Activated effector memory CD4-positive, alpha-beta T cell treated with Interleukin-2 at 50 U/mL for 16 hours (primary cell): ENCODE results near the gene PRR19.

Experiments
- DNase-seq: peaks from one replicate; pipeline ENCODE4 v3.0.0-alpha.2; 2020

PRR19 gene

GRCh38 chr19:42284591-42285341 is 17.2 kb upstream of the PRR19 start:
- DNase-seq = no peak

- no peak for DNase-seq
These were observed 16.4 kb upstream of the PRR19 start for GRCh38 chr19:42285541-42285941.

GRCh38 chr19:42285988-42286348 is 16.0 kb upstream of the PRR19 start:
- DNase-seq = no peak

GRCh38 chr19:42286349-42287016 is 15.4 kb upstream of the PRR19 start:
- no peak for DNase-seq

- no peak for DNase-seq
These were observed 14.7 kb upstream of the PRR19 start for GRCh38 chr19:42287017-42287826.

- no peak for DNase-seq
These were observed 14.2 kb upstream of the PRR19 start for GRCh38 chr19:42287827-42288107.

- no peak for DNase-seq
These were observed 13.5 kb upstream of the PRR19 start for GRCh38 chr19:42288387-42288786.

GRCh38 chr19:42288881-42289555 is 12.9 kb upstream of the PRR19 start:
- DNase-seq = no peak

GRCh38 chr19:42289556-42290041 is 12.3 kb upstream of the PRR19 start:
- no peak for DNase-seq

- DNase-seq = no peak
These were observed 11.8 kb upstream of the PRR19 start for GRCh38 chr19:42290136-42290522.

GRCh38 chr19:42290523-42291434 is 11.2 kb upstream of the PRR19 start:
- no peak for DNase-seq

GRCh38 chr19:42291435-42291810 is 10.5 kb upstream of the PRR19 start:
- no peak for DNase-seq

GRCh38 chr19:42292042-42292960 is 9.6 kb upstream of the PRR19 start:
- DNase-seq = no peak

GRCh38 chr19:42292963-42293362 is 9.0 kb upstream of the PRR19 start:
- DNase-seq = no peak

GRCh38 chr19:42293540-42293939 is 8.4 kb upstream of the PRR19 start:
- DNase-seq = no peak

GRCh38 chr19:42293948-42294347 is 8.0 kb upstream of the PRR19 start:
- DNase-seq = no peak

GRCh38 chr19:42294471-42295137 is 7.3 kb upstream of the PRR19 start:
- DNase-seq = no peak

GRCh38 chr19:42295342-42295741 is 6.6 kb upstream of the PRR19 start:
- no peak for DNase-seq

- peak; percentile 83 for DNase-seq
These were observed 6.0 kb upstream of the PRR19 start for GRCh38 chr19:42295831-42296525.

- no peak for DNase-seq
These were observed 4.9 kb upstream of the PRR19 start for GRCh38 chr19:42297039-42297438.
